ENCODE results near the gene CACNA1C. TPM values are rescaled to one million over a fixed set of nuclear protein-coding genes. Genes with fewer than 3 reads are reported as not detected.

The CACNA1C gene
- total RNA-seq, 4 donors from 2014 or later: 2.0 to 4.2 (median 2.5) TPM

DNA sequence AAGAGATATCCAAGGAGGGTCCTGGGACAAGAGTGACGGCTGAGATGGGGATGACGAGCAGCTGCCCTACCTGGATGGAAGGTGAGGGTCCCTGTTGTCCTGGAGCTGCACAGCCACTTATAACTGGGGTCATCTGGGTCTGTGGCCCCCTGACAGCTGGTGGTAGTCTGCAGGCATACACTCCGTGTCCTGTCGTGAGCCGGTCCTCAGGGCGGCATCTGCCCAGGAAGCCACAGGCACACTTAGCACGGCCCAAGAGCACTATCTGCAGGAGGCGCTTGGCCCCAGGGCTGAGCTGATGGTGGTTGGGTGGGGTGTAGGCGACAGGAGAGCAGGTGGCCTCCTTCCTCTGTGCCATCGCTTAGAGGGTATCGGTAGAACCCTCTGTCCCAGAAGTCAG lies 248.1 kb downstream of the CACNA1C start:
- 92 to 97% methylated on average over 10 to 11 of the region's 11 CpGs for WGBS, 2 donors
- Histone ChIP-seq H3K4me3 (replicated peaks in 1 of 3) (no peak overlapping the region), H3K27ac (no peak overlapping the region), H3K4me1 (peaks cover 0 to 5% of the 10 kb centered on the region in 2 donors), H3K9me3 (no peaks in the 10 kb centered on the region), H3K36me3 (no peaks in the 10 kb centered on the region), H3K27me3 (no peaks in the 10 kb centered on the region)
- intact Hi-C loops (cut with DNase I): no loop called here
- DNase-seq: no peak
- TF ChIP-seq POLR2A (IDR thresholded peaks at IDR 0.05) (no peak), CTCF (IDR thresholded peaks at IDR 0.05) (no peak)

DNA sequence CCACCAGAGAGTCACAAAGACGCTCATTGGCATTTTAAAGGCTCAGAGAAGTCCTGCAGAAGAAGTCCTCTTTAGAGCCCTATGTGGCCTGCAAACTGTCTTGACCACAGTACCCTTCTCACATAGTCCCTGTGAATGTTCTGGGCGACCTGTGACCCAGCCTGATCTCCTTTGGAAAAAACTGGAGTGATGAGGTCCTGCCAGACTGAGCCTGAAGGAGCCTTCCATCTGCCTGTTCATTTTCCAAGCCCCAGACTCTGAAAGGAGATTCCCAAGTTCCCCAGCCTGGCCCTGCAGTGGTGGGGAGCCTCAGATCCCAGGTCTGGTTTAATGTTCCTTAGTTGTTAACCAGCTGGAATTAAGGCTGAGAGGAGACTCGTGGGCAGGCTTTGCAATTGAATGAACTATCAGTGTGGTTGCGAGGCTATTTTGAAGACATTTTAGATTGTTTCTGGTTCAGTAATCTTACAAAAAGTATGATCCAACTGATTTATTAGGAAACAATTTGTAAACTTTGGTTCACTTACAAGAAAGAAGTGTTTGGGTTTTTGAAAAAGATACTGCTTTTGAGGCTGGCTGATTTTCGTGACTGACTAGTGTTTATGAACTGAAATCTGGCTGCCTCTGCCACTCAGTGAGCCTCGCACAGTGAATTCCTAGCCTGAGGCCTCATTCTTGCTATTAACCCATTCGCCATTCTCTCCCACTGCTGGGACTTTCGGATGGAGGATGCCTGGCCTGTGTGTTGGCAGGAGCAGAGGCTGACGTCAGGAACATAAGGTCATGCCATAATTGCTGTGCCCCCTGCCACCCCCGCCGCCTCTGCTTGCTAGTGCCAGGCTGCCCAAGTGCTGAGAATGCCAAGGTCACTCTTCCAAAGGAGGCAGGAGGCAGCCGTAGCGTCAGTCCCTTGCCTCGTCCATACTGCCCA lies 249.0 kb downstream of the CACNA1C start:
- TF ChIP-seq POLR2A (IDR thresholded peaks at IDR 0.05) (no peak), CTCF (IDR thresholded peaks at IDR 0.05) (no peak)
- WGBS, 2 donors: 79 to 82% methylated on average over 14 of the region's 14 CpGs

GRCh38 chr12:2302711-2303580 lies 250.2 kb downstream of the CACNA1C start:
- WGBS, 2 donors: 78 to 88% methylated on average over 21 of the region's 21 CpGs
- H3K36me3 ChIP-seq: no peaks in the 10 kb centered on the region
- H3K27ac ChIP-seq: no peak overlapping the region
- H3K9me3 ChIP-seq: no peaks in the 10 kb centered on the region
- no peak for DNase-seq
- no peak overlapping the region for H3K4me3 ChIP-seq (replicated peaks in 1 of 3)
- H3K27me3 ChIP-seq: no peaks in the 10 kb centered on the region
- peaks cover 0 to 5% of the 10 kb centered on the region in 2 donors for H3K4me1 ChIP-seq
- TF ChIP-seq CTCF (IDR thresholded peaks at IDR 0.05) (no peak), POLR2A (IDR thresholded peaks at IDR 0.05) (no peak)
- intact Hi-C loops (cut with DNase I): no loop called here

More for the DNA sequence above, 249.0 kb downstream of the CACNA1C start:
- H3K36me3 ChIP-seq: no peaks in the 10 kb centered on the region
- H3K27ac ChIP-seq: no peak overlapping the region
- intact Hi-C loops (cut with DNase I): no loop called here
- H3K27me3 ChIP-seq: no peaks in the 10 kb centered on the region
- H3K4me1 ChIP-seq: peaks cover 0 to 5% of the 10 kb centered on the region in 2 donors
- DNase-seq: no peak
- H3K9me3 ChIP-seq: no peaks in the 10 kb centered on the region
- H3K4me3 ChIP-seq (replicated peaks in 1 of 3): no peak overlapping the region

DNA sequence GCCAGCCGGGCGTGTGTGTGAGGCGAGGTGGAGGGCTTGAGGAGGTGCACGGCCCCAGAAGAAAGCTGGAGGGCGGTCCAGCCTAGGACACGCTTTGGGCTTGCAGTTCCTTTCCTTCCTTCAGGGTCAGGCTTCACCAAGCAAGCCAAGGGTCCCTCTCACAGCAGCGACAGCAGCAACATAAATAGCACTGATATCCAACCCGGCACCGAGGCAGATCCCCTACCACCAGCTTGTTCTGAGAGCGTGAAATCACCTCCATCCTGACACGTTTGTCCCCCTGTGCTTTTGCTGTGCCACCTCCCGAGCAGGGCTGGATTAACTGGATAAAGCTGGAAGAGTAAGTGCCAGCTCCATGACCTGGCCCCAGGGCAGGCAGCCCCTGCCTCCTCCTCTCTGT lies 251.4 kb downstream of the CACNA1C start:
- no peaks in the 10 kb centered on the region for H3K9me3 ChIP-seq
- H3K4me3 ChIP-seq (replicated peaks in 1 of 3): no peak overlapping the region
- peaks cover 0 to 5% of the 10 kb centered on the region in 2 donors for H3K4me1 ChIP-seq

More for the DNA sequence above, 251.4 kb downstream of the CACNA1C start:
- H3K27ac ChIP-seq: no peak overlapping the region
- H3K36me3 ChIP-seq: no peaks in the 10 kb centered on the region
- WGBS, 2 donors: 52 to 62% methylated on average over 12 of the region's 12 CpGs
- intact Hi-C loops (cut with DNase I): no loop called here
- no peak for DNase-seq
- no peak for TF ChIP-seq POLR2A (IDR thresholded peaks at IDR 0.05)
- TF ChIP-seq CTCF (IDR thresholded peaks at IDR 0.05): no peak
- H3K27me3 ChIP-seq: no peaks in the 10 kb centered on the region
